CD4-positive, alpha-beta T cell treated with Interleukin-15 for 1 hour (primary cell): Measurements from ENCODE around the gene KRTAP10-8.
"Not testable (repeated sequence)": the region's sequence is repeated elsewhere in the genome, so short reads cannot be mapped to it uniquely, and the experiment has no call there.

ENCODE experiments used
- DNase-seq: peaks from one replicate; pipeline ENCODE4 v3.0.0-alpha.2; 2020

The KRTAP10-8 gene

DNA sequence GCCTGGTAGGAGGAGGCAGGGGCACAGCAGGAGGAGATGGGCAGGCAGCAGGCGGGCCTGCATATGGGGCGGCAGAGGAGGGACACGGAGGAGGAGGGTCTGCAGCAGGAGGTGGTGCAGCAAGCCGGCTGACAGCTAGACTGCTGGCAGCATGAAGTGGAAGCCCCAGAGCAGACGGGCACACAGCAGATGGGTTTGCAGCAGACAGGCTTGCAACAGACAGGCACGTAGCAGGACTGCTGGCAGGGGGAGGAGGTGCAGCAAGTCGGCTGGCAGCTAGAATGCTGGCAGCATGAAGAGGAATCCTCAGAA lies 32.1 kb upstream of the KRTAP10-8 start:
- no peak for DNase-seq

DNA sequence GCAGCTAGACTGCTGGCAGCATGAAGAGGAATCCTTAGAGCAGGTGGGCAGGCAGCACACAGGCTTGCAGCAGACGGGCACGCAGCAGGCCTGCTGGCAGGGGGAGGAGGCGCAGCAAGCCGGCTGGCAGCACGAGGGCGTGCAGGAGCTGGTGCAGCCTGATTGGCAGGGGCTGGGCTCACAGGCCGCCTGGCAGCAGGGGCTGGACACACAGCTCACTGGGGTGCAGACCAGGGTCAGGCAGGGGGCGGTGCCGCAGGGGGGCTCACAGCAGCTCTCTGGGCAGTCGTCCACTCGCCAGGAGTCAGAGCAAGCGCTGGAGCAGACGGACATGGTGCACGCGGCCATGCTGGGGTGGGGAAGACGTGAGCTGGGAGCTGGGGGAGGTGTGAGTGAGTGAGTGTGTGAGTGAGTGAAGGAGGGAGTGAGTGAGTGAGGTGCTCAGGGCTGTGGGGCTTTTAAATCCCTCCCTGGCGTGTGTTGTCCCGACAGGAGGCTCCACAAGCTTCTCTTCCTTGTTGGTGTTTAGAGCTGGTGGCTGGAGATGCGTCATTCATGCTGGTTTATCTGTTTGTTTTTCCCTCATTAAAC lies 31.6 kb upstream of the KRTAP10-8 start, which contains the start of gene KRTAP10-5:
Gene KRTAP10-5, minus strand, starts transcription at position 374 of the 591 bp plus-strand sequence. Its CDS starts 26 bp downstream, at position 348.
- DNase-seq: not testable (repeated sequence)

DNA sequence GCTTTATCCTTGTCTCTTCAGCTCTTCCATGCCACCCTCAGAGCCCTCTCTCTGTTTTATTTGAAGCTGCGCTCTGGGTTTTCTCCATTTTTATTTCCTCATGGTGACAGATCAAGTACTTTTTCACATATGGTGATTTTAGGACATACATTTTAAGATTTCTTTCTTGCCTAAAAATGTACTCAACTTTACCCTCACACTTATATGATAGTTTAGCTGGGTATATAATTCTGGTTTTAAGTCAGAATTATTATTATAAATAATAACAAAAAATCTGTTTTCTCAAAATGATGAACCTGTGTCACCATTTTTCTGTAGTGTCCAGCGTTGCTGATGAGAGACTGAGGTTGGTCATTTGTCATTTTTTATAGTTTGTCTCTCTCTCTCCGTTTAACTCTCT lies 30.7 kb upstream of the KRTAP10-8 start:
- no peak for DNase-seq

DNA sequence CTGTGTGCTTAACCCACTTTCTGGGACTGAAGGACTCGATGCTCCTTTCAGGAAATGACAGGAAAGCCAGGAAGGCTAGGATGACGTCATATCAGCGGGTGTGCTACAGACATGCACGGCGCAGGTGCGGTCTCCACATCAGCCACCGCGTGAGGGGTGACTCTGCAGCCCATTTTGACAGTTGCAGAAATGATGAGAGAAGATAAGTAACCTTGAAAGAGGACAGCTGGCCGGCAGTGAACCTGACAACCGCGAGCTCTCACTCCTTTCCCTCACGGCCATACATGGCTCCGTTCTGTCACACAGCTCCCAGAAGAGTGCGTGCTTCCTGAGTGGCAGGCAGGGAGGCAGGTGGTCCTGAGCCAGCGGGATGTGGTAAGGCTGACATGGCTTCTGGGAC lies 29.8 kb upstream of the KRTAP10-8 start:
- no peak for DNase-seq

DNA sequence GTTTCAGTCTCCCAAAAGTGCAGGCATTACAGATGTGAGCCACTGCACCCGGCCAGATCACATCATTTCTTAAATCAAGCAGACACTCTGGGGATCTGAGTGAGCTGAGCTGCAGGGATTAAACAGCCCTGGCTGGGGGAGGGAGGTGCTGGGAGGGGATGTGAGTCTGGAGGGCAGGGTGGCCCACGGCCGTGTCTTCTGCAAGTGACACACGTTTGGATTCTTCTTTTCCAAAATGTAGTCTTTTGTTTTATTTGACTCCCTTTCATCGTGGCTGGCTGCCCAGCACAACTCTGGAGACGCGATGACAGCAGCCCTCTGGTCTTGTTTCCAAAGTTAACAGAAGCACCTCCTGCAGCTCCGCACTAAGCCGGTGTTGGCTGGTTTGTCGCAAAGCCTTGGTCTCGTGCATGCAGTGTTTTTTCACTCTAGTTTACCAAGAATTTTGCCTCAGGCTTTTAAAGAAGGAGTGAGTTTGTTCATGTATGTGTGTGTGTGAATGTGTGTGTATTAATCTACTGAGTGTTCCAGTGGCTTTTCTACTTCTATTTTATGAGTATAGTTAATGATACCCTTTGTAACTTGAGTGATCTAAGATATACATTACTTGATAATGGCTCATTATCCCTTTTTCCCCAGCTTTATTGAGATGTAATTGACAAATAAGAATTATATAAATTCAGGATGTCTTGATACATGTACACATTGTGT lies 28.6 kb upstream of the KRTAP10-8 start:
- no peak for DNase-seq

DNA sequence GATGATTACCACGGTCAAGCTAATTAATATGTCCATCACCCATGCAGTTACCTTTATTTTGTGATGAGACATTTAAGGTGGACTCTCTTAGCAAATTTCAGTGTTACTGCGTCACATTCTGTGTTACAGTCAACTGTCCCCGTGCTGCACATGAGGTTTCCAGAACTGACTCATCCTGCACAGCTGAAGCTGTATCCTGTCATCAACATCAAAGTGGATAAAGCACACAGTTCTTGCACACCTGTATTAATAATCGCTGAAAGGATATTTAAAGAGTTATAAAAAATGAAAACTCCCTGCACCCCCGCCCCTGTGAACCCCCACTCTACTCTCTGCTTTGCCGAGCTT lies 28.1 kb upstream of the KRTAP10-8 start:
- DNase-seq: no peak

DNA sequence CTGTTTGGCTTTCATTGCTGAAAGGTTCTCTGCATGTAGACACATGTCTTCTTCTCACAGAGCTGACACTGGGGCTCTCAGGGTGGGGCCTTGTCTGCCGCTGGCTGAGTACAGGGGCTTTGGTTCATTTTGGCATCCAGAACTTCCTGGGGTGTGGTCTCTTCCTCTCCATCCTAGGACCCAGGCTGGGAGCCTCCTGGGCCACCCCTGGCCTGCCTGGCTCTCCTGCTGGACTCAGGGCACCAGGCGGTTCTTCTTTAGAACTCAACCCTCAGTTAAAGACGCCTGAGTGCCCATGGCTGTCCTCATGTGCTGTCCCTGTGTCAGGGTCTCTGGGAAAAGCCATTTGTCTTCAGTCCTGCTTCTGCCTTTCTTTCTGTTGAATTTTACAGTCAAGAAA lies 26.0 kb upstream of the KRTAP10-8 start:
- no peak for DNase-seq

DNA sequence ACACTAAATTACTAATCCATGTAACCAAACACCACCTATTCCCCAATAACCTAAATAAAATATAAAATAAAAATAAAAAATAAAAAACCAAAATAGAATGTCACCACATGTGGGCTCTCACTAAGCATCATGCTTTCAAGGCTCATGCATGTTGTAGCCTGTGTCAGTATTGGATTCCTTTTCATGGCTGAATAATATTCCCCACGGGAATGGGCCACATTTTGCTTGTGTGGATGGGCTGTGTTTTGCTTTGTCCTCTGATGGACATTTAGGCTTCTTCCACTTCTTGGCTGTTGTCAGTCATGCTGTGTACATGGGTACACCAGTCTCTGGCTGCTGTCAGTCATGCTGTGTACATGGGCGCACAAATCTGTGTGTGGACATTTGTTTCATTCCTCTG lies 22.8 kb upstream of the KRTAP10-8 start:
- no peak for DNase-seq

DNA sequence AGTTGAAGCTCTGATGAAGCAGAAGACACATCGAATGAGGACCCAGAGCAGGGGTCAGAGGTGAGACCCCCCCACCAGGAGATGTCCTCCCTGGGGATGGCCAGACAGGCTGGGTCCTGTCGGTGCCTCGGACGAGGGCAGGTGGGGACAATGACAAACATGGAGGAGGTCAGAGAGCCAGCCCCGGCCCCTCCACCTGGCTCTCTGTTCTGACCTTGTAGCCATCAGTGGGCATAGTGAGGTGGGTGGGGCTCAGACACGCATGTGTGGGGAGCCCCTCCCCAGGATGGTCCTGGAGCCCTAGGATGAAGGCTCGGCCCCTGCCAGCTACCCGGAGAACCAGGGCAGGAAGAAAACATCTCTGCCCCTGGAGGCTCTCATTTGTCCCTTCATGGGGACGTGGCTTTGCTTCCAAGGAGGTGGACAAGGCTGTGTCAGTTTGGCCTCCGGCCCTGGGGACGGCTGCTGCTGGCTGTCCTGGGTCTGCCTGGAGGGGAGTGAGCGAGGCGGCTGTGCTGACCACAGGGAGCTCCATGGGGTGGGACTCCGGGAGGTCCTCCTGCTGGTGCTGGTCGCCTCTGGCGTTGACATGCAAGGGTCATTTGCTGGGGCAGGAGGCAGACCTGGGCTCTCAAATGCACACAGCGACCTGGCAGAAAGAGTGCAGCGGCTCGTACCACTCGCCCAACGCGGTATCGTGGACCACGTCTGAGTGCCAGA lies 22.1 kb upstream of the KRTAP10-8 start:
- no peak for DNase-seq

DNA sequence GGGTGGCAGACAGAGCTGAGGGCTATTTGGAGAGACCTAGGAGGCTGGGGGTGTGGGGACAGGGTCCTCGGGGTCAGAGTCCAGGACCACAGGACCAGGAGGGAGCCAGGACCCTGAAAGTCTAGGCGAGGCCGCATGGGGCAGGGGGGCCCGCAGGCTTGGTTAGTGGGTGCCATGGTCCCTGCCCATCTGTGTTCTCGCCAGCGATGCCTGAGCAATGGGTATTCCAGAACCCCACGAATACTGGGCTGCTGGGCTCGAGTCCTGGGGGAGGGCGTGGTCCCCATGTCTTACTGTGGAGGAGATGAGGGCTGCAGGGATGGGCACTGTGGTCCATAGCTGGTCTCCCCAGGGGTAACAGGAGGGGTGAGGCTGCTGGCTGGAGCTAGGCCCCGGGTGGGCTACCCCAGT lies 21.6 kb upstream of the KRTAP10-8 start:
- DNase-seq: no peak

DNA sequence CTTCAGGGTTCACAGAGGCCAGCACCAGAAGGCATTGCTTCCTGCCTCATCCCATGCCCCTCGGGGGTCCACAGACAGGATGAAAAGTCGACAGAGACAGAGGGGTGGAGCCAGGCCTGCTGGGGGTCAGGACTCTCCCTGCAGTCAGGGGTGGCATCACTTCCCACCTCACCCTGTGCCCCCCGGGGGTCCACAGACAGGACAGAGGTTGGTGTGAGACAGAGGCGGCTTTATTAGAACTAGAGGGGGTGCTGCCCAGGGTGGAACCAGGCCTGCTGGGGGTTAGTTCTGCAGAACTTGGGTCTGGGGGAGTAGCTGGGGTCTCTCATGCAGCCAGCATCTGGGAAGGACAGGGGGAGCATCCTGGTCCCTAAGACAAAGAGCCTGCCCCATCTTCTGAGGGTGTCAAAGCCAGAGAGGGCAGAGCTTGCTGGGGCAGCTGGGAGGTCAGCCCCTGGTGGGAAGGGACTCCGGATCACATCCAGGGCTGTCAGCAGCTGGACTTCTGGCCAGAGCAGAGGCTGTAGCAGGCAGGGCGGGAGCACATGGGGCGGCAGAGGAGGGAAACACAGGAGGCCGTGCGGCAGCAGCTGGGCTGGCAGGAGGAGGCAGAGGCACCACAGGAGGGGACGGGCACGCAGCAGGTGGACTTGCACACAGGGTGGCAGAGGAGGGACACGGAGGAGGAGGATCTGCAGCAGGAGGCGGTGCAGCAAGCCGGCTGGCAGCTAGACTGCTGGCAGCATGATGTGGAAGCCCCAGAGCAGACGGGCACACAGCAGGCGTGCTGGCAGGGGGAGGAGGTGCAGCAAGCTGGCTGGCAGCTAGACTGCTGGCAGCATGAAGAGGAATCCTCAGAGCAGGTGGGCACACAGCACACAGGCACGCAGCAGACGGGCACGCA lies 20.7 kb upstream of the KRTAP10-8 start:
- DNase-seq: not testable (repeated sequence)

DNA sequence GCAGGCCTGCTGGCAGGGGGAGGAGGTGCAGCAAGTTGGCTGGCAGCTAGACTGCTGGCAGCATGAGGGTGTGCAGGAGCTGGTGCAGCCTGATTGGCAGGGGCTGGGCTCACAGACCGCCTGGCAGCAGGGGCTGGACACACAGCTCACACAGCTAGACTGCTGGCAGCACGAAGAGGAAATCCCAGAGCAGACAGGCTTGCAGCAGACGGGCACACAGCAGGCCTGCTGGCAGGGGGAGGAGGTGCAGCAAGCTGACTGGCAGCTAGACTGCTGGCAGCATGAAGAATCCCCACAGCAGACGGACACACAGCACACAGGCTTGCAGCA lies 20.1 kb upstream of the KRTAP10-8 start:
- not testable (repeated sequence) for DNase-seq

DNA sequence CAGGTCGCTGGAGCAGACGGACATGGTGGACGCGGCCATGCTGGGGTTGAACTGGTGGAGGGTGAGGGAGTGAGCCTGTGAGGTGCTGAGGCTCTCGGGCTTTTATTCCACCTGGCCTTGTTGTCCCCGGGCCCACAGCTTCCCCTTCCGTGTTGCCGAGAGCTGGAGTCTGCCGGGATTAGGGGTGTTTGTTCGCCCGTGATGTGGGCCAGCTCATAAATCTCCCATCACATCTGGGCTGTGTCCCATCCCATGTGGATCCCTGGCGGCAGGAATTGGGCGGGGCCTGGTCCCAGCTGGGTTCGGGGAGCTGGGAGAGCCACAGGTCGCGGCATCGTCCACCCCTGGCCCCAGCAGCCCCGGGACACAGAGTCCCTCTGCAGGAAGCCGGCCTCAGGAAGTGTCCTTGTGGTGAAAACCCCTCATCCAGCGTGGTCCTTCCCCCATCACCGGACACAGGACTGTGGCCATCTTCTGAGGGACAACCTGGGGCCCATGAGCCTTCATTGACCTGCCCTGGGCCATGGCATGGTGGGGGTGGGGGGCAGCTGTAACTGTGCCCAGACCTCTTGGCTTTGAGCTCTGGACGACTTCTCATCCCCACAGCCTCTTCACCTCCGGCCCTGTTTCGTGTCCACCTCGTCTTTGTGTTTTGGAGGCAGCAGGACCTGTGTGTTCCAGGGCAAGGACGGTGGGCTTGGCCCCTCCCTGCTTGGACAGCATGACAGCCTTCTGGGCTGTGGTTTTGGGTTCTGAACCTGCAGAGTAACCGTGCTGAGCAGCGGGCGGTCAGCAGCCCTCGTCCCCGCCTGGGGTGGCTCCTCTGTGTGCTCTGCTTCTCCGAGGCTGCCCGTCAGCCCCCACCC lies 19.2 kb upstream of the KRTAP10-8 start, which contains the start of gene KRTAP10-6:
Gene KRTAP10-6, minus strand, starts transcription at position 60 of the 866 bp plus-strand sequence. Its CDS starts 21 bp downstream, at position 39.
- no peak for DNase-seq

DNA sequence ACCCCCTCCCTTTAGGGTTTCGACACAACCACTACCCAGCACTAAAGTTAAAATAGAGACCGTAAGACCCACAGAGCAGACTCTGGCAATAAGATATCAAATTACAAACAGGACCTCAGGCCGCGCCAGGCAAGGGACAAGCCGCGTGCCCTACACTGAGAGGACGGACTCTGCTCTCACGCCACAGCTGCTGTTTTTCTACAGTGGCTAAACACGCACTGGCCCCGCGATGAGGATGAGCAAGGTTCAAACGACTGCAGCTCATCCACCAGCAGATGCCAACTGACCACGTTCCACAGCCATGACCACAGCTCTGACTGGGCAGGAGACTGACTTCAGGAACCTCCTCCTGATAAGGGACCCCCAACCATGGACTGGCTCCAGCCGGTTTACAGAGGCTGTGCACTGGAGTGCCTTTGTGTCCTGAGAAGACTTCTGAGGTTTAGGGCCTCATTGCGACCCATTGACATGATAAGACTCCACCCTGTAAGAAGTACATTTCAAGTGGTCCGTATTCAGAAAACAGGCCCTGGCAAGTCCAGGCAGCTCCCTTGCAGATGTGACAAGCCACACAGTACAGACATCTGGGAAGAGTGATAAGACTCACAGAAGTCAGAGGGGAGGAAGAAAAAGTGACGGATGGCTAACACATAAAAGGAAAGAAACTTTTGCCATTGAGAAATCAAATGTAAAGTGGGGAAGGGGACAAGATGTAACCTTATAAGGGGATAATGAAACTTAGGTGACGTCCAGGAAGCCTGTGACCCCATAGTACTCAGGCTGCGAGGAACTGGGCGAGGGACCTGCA lies 18.1 kb upstream of the KRTAP10-8 start:
- DNase-seq: no peak

DNA sequence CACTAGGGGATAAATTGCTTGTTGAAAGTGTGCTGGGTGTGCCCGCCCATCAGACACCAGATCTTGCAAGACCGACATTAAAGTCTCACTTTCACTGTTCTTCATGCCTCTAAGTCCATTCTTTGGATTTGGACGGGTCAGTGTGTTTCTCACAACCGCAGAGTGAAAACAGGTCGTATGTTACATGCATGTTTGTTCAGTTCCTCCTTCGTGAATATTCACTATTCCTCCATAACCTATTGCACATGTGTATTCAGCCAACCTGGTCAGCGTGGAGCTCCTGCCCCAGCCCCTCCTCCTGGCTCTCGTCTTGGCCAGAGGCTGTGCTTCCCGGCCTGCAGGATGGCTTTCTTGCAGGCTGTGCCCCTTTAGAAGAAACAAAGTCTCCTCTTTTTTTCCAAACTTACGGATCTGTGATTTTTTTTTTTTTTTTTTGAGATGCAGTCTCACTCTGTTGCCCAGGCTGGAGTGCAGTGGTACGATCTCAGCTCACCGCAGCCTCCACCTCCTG lies 17.4 kb upstream of the KRTAP10-8 start:
- DNase-seq: no peak

DNA sequence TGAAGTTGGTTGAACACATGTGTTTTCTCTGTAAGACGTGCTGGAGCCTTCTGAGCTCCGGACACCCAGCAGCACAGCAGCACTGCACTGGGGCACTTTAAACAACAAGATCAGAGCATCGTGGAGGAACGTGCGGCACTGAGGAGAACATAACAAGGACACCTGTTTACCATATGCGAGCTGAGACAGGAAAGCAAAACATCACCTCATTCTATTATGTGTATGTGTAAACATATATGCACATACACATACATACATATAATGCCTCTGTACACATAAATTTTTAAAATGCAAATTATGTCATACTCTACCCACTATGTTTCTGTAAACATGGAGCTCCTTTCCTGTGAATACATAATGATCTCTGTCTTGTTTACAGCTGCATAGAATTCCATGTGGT lies 16.4 kb upstream of the KRTAP10-8 start:
- no peak for DNase-seq

DNA sequence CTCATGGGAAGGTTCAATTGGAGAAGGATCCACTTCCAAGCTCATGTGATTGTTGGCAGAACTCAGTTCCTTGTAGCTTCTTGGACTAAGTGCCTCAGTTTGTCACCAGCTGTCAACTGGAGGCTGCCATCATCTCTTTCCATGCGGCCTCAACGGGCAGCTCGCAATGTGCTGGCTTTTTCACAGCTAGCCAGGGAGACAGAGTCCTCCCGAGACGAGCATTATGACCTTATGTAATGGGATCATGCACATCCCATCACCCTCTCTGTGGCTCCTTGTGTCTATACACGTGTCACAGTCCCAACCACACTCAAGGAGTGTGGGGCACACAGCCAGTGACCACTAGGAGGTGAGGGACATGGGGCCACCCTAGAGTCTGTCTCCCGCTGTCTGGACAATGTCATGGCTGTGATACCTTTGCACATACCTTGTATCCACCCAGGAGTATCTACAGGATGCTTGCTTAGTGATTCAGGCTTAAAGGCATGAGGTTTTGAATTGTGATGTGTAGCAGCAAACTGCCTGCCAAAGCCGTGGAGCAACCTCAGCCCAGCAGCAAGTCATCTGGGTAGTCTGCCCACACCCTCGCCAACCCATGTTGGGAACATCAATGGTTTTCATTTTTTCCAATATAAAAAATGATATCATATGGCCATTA lies 15.7 kb upstream of the KRTAP10-8 start:
- DNase-seq: no peak

DNA sequence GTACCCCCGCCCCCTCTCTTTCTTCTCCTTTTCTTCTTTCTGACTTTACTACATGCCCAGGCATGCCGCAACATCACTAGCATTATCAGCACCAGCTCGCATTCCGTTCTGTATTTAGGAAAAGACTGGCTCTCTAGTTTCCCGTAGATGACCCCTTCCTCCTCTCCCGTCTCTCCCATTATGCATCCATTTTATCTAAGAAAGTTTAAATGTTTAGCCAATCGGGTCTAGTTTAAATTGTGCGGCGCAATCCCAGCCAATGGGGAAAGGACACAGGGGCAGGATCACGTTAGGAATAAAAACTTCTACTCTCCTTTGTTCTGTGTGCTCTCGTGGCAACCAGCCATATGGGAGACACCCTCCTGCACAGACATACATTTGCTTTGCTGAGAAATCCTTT lies 13.8 kb upstream of the KRTAP10-8 start:
- no peak for DNase-seq

DNA sequence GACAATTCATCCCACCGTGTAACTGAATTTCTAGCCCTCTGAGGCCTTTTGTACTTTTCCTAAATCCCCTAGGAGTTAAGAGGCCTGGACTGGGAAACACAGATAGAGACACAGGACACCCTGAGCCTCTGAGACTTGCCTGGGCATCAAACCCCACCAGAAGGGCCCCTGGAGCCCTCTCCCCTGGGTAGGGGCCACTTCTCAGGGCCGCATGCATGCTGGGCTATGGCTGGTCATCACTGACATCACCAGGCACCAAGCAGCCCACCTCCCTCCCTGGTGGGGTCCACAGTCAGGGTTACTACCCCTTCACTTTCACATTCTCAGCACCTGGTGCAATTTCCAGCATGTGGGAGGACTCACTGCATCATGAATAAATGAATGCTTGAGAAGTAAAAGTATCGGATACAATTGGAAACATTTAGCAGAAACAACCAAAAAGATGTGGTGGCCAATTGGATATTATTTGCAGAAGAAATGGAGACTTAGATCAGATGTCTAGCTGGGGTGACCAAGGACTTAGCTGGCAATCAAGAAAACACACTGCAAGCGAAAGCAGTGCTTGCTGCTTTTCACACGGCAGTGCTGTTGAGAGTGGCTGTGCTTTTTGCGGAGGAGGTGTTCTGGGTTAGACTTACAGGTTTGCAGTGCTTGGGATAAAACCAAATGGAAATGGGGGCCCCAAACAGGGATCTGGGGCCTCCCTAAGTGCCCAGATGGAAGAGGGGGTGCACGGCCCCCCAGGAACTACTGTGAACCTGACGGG lies 12.4 kb upstream of the KRTAP10-8 start:
- no peak for DNase-seq
